Measurements from ENCODE around the gene SNTG2. TPM values are rescaled to one million over a fixed set of nuclear protein-coding genes. Genes with fewer than 3 reads are reported as not detected.

The SNTG2 gene
- total and polyA plus RNA-seq, 4 donors, result not detected

- DNase-seq (ENCODE audit: low spot score), result no peak
- Histone ChIP-seq H3K9ac (ENCODE audit: low read depth in 1 of 2, low read length in 2 of 2) (no peak overlapping the region), H3K27me3 (ENCODE audit: control insufficient read depth in 4 of 4, insufficient read depth in 4 of 4, low read length in 3 of 4) (peaks cover 0 to 3% (median 0%) of the 10 kb centered on the region in 4 donors), H3K4me3 (ENCODE audit: low read depth in 1 of 3, low read length in 3 of 3) (no peak overlapping the region), H3K36me3 (ENCODE audit: control insufficient read depth in 4 of 4, insufficient read depth in 3 of 4, low read depth in 1 of 4, low read length in 3 of 4) (no peaks in the 10 kb centered on the region), H3K9me3 (ENCODE audit: control insufficient read depth in 4 of 4, low read length in 3 of 4) (no peaks in the 10 kb centered on the region), H3K4me1 (ENCODE audit: control insufficient read depth in 4 of 4, insufficient read depth in 4 of 4, low read length in 3 of 4) (no peaks in the 10 kb centered on the region), H3K27ac (ENCODE audit: low read depth in 1 of 2, low read length in 2 of 2) (no peak overlapping the region)
- TF ChIP-seq GABPA (IDR thresholded peaks at IDR 0.05 in 1 of 2, conservative IDR thresholded peaks at IDR 0.05 in 1 of 2), result no peak
- TF ChIP-seq EGR1 (IDR thresholded peaks at IDR 0.05; ENCODE audit: low read depth in 2 of 2), result no peak
- TF ChIP-seq ZBTB33 (IDR thresholded peaks at IDR 0.05), result no peak
- no peak for TF ChIP-seq HNF4G (IDR thresholded peaks at IDR 0.05)
- no peak for TF ChIP-seq JUND (IDR thresholded peaks at IDR 0.05)
- TF ChIP-seq MAX (IDR thresholded peaks at IDR 0.05), result no peak
- TF ChIP-seq NR2F2 (IDR thresholded peaks at IDR 0.05), result no peak
- TF ChIP-seq CTCF (IDR thresholded peaks at IDR 0.05; ENCODE audit: low read depth, low read length, missing input control), result no peak
- TF ChIP-seq HNF4A (conservative IDR thresholded peaks at IDR 0.05), result no peak
- no peak for TF ChIP-seq RXRA (IDR thresholded peaks at IDR 0.05)
- no peak for TF ChIP-seq REST (IDR thresholded peaks at IDR 0.05)
- no peak for TF ChIP-seq YY1 (IDR thresholded peaks at IDR 0.05)
- 67% methylated on average over 9 of the region's 9 CpGs for WGBS
These were observed 451.4 kb downstream of the SNTG2 start for GRCh38 chr2:1402064-1402463.

GRCh38 chr2:1403565-1403964 is 452.9 kb downstream of the SNTG2 start:
- Histone ChIP-seq H3K27me3 (ENCODE audit: control insufficient read depth in 4 of 4, insufficient read depth in 4 of 4, low read length in 3 of 4) (peaks cover 0 to 3% (median 0%) of the 10 kb centered on the region in 4 donors), H3K9me3 (ENCODE audit: control insufficient read depth in 4 of 4, low read length in 3 of 4) (no peaks in the 10 kb centered on the region), H3K9ac (ENCODE audit: low read depth in 1 of 2, low read length in 2 of 2) (no peak overlapping the region), H3K27ac (ENCODE audit: low read depth in 1 of 2, low read length in 2 of 2) (no peak overlapping the region), H3K4me1 (ENCODE audit: control insufficient read depth in 4 of 4, insufficient read depth in 4 of 4, low read length in 3 of 4) (no peaks in the 10 kb centered on the region), H3K4me3 (ENCODE audit: low read depth in 1 of 3, low read length in 3 of 3) (no peak overlapping the region), H3K36me3 (ENCODE audit: control insufficient read depth in 4 of 4, insufficient read depth in 3 of 4, low read depth in 1 of 4, low read length in 3 of 4) (no peaks in the 10 kb centered on the region)
- 76% methylated on average over 12 of the region's 12 CpGs for WGBS
- TF ChIP-seq NR2F2 (IDR thresholded peaks at IDR 0.05) (no peak), FOXA1 (IDR thresholded peaks at IDR 0.05) (no peak), RAD21 (IDR thresholded peaks at IDR 0.05) (no peak), HNF4G (IDR thresholded peaks at IDR 0.05) (no peak), HNF4A (conservative IDR thresholded peaks at IDR 0.05) (no peak), MAX (IDR thresholded peaks at IDR 0.05) (no peak)
- no peak for DNase-seq (ENCODE audit: low spot score)
